GM12892 (cell line): ENCODE measurements around the gene MYORG.

Source experiments
- POLR2A ChIP-seq: IDR thresholded peaks from 2 replicates; pipeline ENCODE4 v1.6.1; 2011; ENCODE audit warnings: low read depth, low read length, control low read depth
- POLR2AphosphoS5 ChIP-seq: IDR thresholded peaks from 2 replicates; pipeline ENCODE4 v1.6.1; 2011; ENCODE audit warnings: low read depth, low read length, control low read depth

DNA sequence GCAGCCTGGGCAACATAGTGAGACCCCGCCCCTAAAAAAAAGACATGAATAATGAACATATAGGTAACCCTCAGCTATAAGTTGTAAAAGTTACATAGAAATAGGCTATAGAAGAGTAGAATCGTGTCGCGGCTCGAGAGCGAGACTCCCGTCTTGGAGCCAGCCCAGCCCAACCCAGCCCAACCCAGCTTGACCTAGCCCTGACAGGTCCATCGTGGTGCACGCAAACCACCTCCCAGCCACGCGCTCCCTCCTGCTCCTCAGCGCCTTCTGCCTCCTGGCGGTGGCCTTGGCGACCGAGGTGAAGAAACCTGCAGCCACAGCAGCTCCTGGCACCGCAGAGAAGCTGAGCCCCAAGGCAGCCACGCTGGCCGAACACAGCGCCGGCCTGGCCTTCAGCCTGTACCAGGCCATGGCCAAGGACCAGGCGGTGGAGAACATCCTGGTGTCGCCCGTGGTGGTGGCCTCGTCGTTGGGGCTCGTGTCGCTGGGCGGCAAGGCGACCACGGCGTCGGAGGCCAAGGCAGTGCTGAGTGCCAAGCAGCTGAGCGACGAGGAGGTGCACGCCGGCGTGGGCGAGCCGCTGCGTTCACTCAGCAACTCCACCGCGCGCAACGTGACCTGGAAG is 58.4 kb downstream of the MYORG start:
- TF ChIP-seq POLR2A = no peak
- no peak for TF ChIP-seq POLR2AphosphoS5
